ENCODE results near the gene SGSM2.

DNA sequence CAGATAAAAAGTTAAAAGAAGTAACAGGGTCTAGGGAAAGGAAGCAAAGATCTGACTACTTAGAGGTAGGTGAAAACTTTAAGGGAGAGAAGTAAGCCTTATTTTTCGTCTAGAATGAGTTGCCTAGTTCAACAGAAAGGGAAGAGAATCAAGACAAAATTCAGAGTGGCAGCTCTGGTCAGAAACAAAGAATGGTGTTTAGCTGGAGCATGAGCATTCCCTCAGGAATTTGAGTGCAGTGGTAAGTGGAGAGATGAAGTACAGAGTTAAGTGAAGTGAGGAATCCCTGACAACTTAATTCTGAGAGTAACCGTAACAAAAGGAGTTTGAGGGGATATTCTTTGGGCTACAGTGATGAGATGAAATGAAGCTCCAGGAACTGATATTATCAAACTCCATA is 45.2 kb upstream of the SGSM2 start:
- TF ChIP-seq, protein P1, sequence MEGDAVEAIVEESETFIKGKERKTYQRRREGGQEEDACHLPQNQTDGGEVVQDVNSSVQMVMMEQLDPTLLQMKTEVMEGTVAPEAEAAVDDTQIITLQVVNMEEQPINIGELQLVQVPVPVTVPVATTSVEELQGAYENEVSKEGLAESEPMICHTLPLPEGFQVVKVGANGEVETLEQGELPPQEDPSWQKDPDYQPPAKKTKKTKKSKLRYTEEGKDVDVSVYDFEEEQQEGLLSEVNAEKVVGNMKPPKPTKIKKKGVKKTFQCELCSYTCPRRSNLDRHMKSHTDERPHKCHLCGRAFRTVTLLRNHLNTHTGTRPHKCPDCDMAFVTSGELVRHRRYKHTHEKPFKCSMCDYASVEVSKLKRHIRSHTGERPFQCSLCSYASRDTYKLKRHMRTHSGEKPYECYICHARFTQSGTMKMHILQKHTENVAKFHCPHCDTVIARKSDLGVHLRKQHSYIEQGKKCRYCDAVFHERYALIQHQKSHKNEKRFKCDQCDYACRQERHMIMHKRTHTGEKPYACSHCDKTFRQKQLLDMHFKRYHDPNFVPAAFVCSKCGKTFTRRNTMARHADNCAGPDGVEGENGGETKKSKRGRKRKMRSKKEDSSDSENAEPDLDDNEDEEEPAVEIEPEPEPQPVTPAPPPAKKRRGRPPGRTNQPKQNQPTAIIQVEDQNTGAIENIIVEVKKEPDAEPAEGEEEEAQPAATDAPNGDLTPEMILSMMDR (IDR thresholded peaks at IDR 0.05; ENCODE audit: low read length): no peak
- TF ChIP-seq EZH2 (IDR thresholded peaks at IDR 0.05; ENCODE audit: borderline replicate concordance, low read length): no peak
